Endothelial cell of umbilical vein (primary cell): ENCODE data around the gene STXBP5. TPM values are rescaled to one million over a fixed set of nuclear protein-coding genes. Genes with fewer than 3 reads are reported as not detected.

ENCODE experiments used
- BruUV-seq: library from RNA; stranded (reverse); fragments of 400-500 nt; replicated peaks from 2 replicates; lab custom pipeline; 2021; lab: Mats Ljungman, UMichigan
- CTCF ChIA-PET: fragments of 300-600, 350-600 bp; sonication (Branson Sonifier 250); formaldehyde crosslinking; loops from one replicate; lab custom pipeline; 2021; ENCODE audit warnings: antibody characterized with exemption, inconsistent platforms; lab: Charles Lee
- POLR2A ChIA-PET: fragments of 300-600, 350-600 bp; sonication (Branson Sonifier 250); formaldehyde crosslinking; loops from one replicate; lab custom pipeline; 2021; ENCODE audit warnings: antibody characterized with exemption, inconsistent platforms; lab: Charles Lee
- DNase-seq: peaks from one replicate; pipeline ENCODE4 v3.0.0-alpha.2; 2011; ENCODE audit warnings: low read depth, low spot score
- FAIRE-seq: peaks from 2 replicates; lab custom pipeline; 2011; peaks lifted over from hg19 to GRCh38; lab: Jason Lieb, UNC
- H2AFZ ChIP-seq: 2 replicates; pipeline ENCODE4 v1.6.0; 2012; ENCODE audit warnings: low read depth, low read length, control low read depth, inconsistent platforms
- H3K27ac ChIP-seq: 2 replicates; pipeline ENCODE4 v1.5.1; 2011; ENCODE audit warnings: low read depth, mild to moderate bottlenecking, control low read depth, low read length, moderate library complexity; ENCODE audit not compliant: insufficient read depth
- H3K27me3 ChIP-seq, 2 experiments: 2 replicates each; pipeline versions ENCODE4 v1.6.0 to v1.6.1; 2011; ENCODE audit warnings: low read length in 2 of 2, mixed read lengths in 1 of 2; ENCODE audit not compliant: control insufficient read depth in 2 of 2, insufficient read depth in 2 of 2
- H3K36me3 ChIP-seq, 2 experiments: 2 replicates in 1 of 2; 3 replicates in 1 of 2; pipeline ENCODE4 v1.5.1; 2011; ENCODE audit warnings: low read length in 2 of 2, mild to moderate bottlenecking in 1 of 2, moderate library complexity in 1 of 2; ENCODE audit not compliant: control insufficient read depth in 2 of 2, insufficient read depth in 2 of 2; ENCODE audit errors: extremely low read depth in 1 of 2
- H3K4me1 ChIP-seq: 3 replicates; pipeline ENCODE4 v1.5.1; 2011; ENCODE audit warnings: mild to moderate bottlenecking, low read length; ENCODE audit not compliant: control insufficient read depth, insufficient read depth; ENCODE audit errors: extremely low read depth
- H3K4me2 ChIP-seq: 2 replicates; pipeline ENCODE4 v1.6.1; 2011; ENCODE audit warnings: low read length, control low read depth, mixed read lengths; ENCODE audit not compliant: insufficient read depth
- H3K4me3 ChIP-seq, 3 experiments: fragments of 200-600 bp in 1 of 3; sonication (generic), shearing (Covaris generic) in 1 of 3; replicated peaks in 1 of 3; 2 replicates each; pipeline ENCODE4 v1.5.1; 2011 to 2016; ENCODE audit warnings: control low read depth in 3 of 3, low read length in 3 of 3, mild to moderate bottlenecking in 2 of 3, inconsistent platforms in 1 of 3, low read depth in 1 of 3, moderate library complexity in 1 of 3; ENCODE audit not compliant: insufficient read depth in 1 of 3
- H3K79me2 ChIP-seq: 2 replicates; pipeline ENCODE4 v1.6.0; 2012; ENCODE audit warnings: low read length, inconsistent platforms; ENCODE audit not compliant: control insufficient read depth, insufficient read depth
- H3K9ac ChIP-seq: replicated peaks from 2 replicates; pipeline ENCODE3; 2011; ENCODE audit warnings: low read length, control low read depth; ENCODE audit not compliant: insufficient read depth; ENCODE audit errors: extremely low read depth
- H3K9me1 ChIP-seq: replicated peaks from 3 replicates; pipeline ENCODE4 v1.6.0; 2011; ENCODE audit warnings: mild to moderate bottlenecking, low read length; ENCODE audit not compliant: control insufficient read depth, insufficient read depth; ENCODE audit errors: extremely low read depth
- H3K9me3 ChIP-seq: replicated peaks from 2 replicates; pipeline ENCODE4 v1.5.1; 2012; ENCODE audit warnings: low read length, inconsistent platforms; ENCODE audit not compliant: control insufficient read depth, insufficient read depth
- H4K20me1 ChIP-seq: replicated peaks from 2 replicates; pipeline ENCODE3; 2011; ENCODE audit warnings: mild to moderate bottlenecking, low read length; ENCODE audit not compliant: control insufficient read depth, insufficient read depth; ENCODE audit errors: extremely low read depth
- CTCF ChIP-seq, 2 donors: IDR thresholded peaks; 1 replicate in 1 of 2; 2 replicates in 1 of 2; pipeline ENCODE4 v1.5.1; 2011; ENCODE audit warnings: low read length in 2 of 2, mild to moderate bottlenecking in 2 of 2, moderate library complexity in 2 of 2, control low read depth in 1 of 2, inconsistent platforms in 1 of 2, low read depth in 1 of 2; ENCODE audit not compliant: insufficient read depth in 1 of 2; ENCODE audit errors: extremely low read depth in 1 of 2
- EZH2 ChIP-seq: IDR thresholded peaks from 2 replicates; pipeline ENCODE4 v1.6.1; 2012; ENCODE audit warnings: borderline replicate concordance, low read depth, mild to moderate bottlenecking, moderate library complexity, low read length, inconsistent platforms; ENCODE audit not compliant: severe bottlenecking
- FOS ChIP-seq: IDR thresholded peaks from 2 replicates; pipeline ENCODE4 v1.6.1; 2011; ENCODE audit warnings: mild to moderate bottlenecking, low read length, moderate library complexity, borderline replicate concordance; ENCODE audit not compliant: insufficient read depth
- GATA2 ChIP-seq: IDR thresholded peaks from 2 replicates; pipeline ENCODE4 v1.7.0; 2011; ENCODE audit warnings: low read depth, mild to moderate bottlenecking, moderate library complexity, mixed read lengths, low read length; ENCODE audit not compliant: insufficient read length, insufficient read depth
- JUN ChIP-seq: IDR thresholded peaks from 2 replicates; pipeline ENCODE4 v1.6.1; 2011; ENCODE audit warnings: borderline replicate concordance, low read depth; ENCODE audit not compliant: insufficient read length, insufficient read depth
- MAX ChIP-seq: IDR thresholded peaks from 2 replicates; pipeline ENCODE4 v1.6.1; 2011; ENCODE audit not compliant: insufficient read depth, insufficient read length
- POLR2AphosphoS5 ChIP-seq: IDR thresholded peaks from 2 replicates; pipeline ENCODE4 v1.6.1; 2012; ENCODE audit warnings: low read depth, mild to moderate bottlenecking, control low read depth, low read length, moderate library complexity; ENCODE audit not compliant: insufficient read depth
- dilution Hi-C: fragments of 300-500 bp; cut with MboI; formaldehyde crosslinking; loops from one replicate; pipeline ENCODE4 v1.15.0; 2019; ENCODE audit warnings: low sequenced_read_pairs; ENCODE audit not compliant: extremely low pct_ligation_motif_present
- intact Hi-C: fragments of 100-400 bp; cut with micrococcal nuclease; formaldehyde crosslinking; loops from one replicate; pipeline ENCODE4 v1.10.0; 2022
- polyA plus RNA-seq, 4 experiments: library from polyadenylated mRNA; depleted of rRNA in 3 of 4; stranded (reverse) in 3 of 4; unstranded in 1 of 4; fragments of >200 nt; gene quantifications; 2 replicates each; pipeline versions ENCODE4 v1.2.1 to v1.2.3, GENCODE V29; 2011 to 2012; ENCODE audit warnings: missing spikeins in 1 of 4
- total RNA-seq: library from RNA; stranded (reverse); gene quantifications from 2 replicates; pipeline ENCODE4 v1.2.3, GENCODE V29; 2021

The STXBP5 gene
- total and polyA plus RNA-seq, 2 donors (not counting 3 experiments of a cell fraction or from before 2014, with no cell fraction given): 7.1 to 21.8 TPM

GRCh38 chr6:147260091-147260490, 55.9 kb downstream of the STXBP5 start:
- Histone ChIP-seq H3K27ac (no peak overlapping the region), H3K4me3 (no peak overlapping the region), H3K36me3 (no peaks in the 10 kb centered on the region), H3K27me3 (no peaks in the 10 kb centered on the region), H2AFZ (no peak overlapping the region), H3K79me2 (no peaks in the 10 kb centered on the region), H3K9me1 (no peaks in the 10 kb centered on the region), H3K4me1 (no peaks in the 10 kb centered on the region), H3K9me3 (no peaks in the 10 kb centered on the region), H3K4me2 (no peak overlapping the region), H3K9ac (no peak overlapping the region), H4K20me1 (no peaks in the 10 kb centered on the region)
- dilution Hi-C loops: no loop called here
- TF ChIP-seq GATA2: no peak
- no TSS peak for BruUV-seq
- DNase-seq (no peak), FAIRE-seq (no peak)
- intact Hi-C loops: no loop called here
- ChIA-PET POLR2A (no interaction called here), CTCF (interaction anchor here (0.9 kb wide), 1 partner anchor 17 kb away, joined by 3 read pairs; no protein-coding TSS in a partner anchor)

GRCh38 chr6:147262946-147263345, 58.7 kb downstream of the STXBP5 start:
- H3K9ac ChIP-seq: no peak overlapping the region
- dilution Hi-C loops: no loop called here

More at GRCh38 chr6:147262946-147263345, 58.7 kb downstream of the STXBP5 start:
- Histone ChIP-seq H3K36me3 (no peaks in the 10 kb centered on the region), H4K20me1 (no peaks in the 10 kb centered on the region), H2AFZ (no peak overlapping the region), H3K27ac (no peak overlapping the region), H3K4me1 (no peaks in the 10 kb centered on the region), H3K79me2 (no peaks in the 10 kb centered on the region), H3K9me1 (no peaks in the 10 kb centered on the region), H3K27me3 (no peaks in the 10 kb centered on the region), H3K9me3 (no peaks in the 10 kb centered on the region), H3K4me3 (no peak overlapping the region), H3K4me2 (no peak overlapping the region)
- intact Hi-C loops: no loop called here
- DNase-seq (peak; percentile 15), FAIRE-seq (no peak)
- ChIA-PET CTCF (no interaction called here), POLR2A (no interaction called here)
- BruUV-seq: no TSS peak
- TF ChIP-seq EZH2: no peak
- TF ChIP-seq FOS: no peak
- no peak for TF ChIP-seq JUN
- TF ChIP-seq CTCF (IDR thresholded peaks at IDR 0.05; ENCODE audit: extremely low read depth in 1 of 2, insufficient read depth in 1 of 2, low read depth in 1 of 2, low read length in 2 of 2): no peak
- no peak for TF ChIP-seq POLR2AphosphoS5
- no peak for TF ChIP-seq MAX
